ENCODE results near the gene OBSCN.
"Not testable (repeated sequence)": the region's sequence is repeated elsewhere in the genome, so short reads cannot be mapped to it uniquely, and the experiment has no call there.

GRCh38 chr1:228252476-228252875 lies 44.6 kb downstream of the OBSCN start:
- not testable (repeated sequence) for TF ChIP-seq POLR2AphosphoS5 (IDR thresholded peaks at IDR 0.05; ENCODE audit: low read depth, low read length); REST (IDR thresholded peaks at IDR 0.05; ENCODE audit: insufficient read depth in 1 of 2, low read depth in 2 of 2, low read length in 1 of 2)
- TF ChIP-seq, protein P1, sequence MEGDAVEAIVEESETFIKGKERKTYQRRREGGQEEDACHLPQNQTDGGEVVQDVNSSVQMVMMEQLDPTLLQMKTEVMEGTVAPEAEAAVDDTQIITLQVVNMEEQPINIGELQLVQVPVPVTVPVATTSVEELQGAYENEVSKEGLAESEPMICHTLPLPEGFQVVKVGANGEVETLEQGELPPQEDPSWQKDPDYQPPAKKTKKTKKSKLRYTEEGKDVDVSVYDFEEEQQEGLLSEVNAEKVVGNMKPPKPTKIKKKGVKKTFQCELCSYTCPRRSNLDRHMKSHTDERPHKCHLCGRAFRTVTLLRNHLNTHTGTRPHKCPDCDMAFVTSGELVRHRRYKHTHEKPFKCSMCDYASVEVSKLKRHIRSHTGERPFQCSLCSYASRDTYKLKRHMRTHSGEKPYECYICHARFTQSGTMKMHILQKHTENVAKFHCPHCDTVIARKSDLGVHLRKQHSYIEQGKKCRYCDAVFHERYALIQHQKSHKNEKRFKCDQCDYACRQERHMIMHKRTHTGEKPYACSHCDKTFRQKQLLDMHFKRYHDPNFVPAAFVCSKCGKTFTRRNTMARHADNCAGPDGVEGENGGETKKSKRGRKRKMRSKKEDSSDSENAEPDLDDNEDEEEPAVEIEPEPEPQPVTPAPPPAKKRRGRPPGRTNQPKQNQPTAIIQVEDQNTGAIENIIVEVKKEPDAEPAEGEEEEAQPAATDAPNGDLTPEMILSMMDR (IDR thresholded peaks at IDR 0.05) = not testable (repeated sequence)
